MM.1S (cell line): ENCODE results near the gene PIEZO1.
A peak's percentile ranks its signal among the peaks of the same experiment; 100 is the strongest.

Experiments used
- DNase-seq: peaks from one replicate; pipeline ENCODE4 v3.0.0-alpha.2; 2015
- H2AFZ ChIP-seq: fragments of 300-600 bp; sonication (generic); 2 replicates; pipeline ENCODE4 v1.6.0; 2016; ENCODE audit warnings: antibody characterized with exemption, low read length
- H3F3A ChIP-seq: fragments of 300-600 bp; sonication (generic); 2 replicates; pipeline ENCODE4 v1.6.1; 2016; ENCODE audit warnings: mild to moderate bottlenecking, antibody characterized with exemption, low read length, moderate library complexity, mixed read lengths; ENCODE audit not compliant: insufficient read depth
- H3K27ac ChIP-seq: fragments of 300-600 bp; sonication (generic); 2 replicates; pipeline ENCODE4 v1.5.1; 2016; ENCODE audit warnings: mild to moderate bottlenecking, low read length
- H3K27me3 ChIP-seq: fragments of 300-600 bp; sonication (generic); replicated peaks from 2 replicates; pipeline ENCODE4 v1.6.0; 2016; ENCODE audit warnings: low read length; ENCODE audit not compliant: insufficient read depth
- H3K36me3 ChIP-seq: fragments of 300-600 bp; sonication (generic); replicated peaks from 2 replicates; pipeline ENCODE4 v1.6.1; 2016; ENCODE audit warnings: mild to moderate bottlenecking, low read length, mixed read lengths; ENCODE audit not compliant: insufficient read depth
- H3K4me1 ChIP-seq: fragments of 300-600 bp; sonication (generic); 2 replicates; pipeline ENCODE4 v1.6.1; 2016; ENCODE audit warnings: low read length, mixed read lengths
- H3K4me2 ChIP-seq: fragments of 300-600 bp; sonication (generic); 2 replicates; pipeline ENCODE4 v1.6.0; 2016; ENCODE audit warnings: low read depth, low read length
- H3K4me3 ChIP-seq: fragments of 300-600 bp; sonication (generic); 2 replicates; pipeline ENCODE4 v1.5.1; 2016; ENCODE audit warnings: low read length, mixed read lengths
- H3K79me2 ChIP-seq: fragments of 300-600 bp; sonication (generic); 2 replicates; pipeline ENCODE4 v1.6.1; 2016; ENCODE audit warnings: mixed run types, low read length, mixed read lengths
- H3K9ac ChIP-seq: fragments of 300-600 bp; sonication (generic); 2 replicates; pipeline ENCODE4 v1.6.1; 2016; ENCODE audit warnings: low read length, mixed read lengths
- H3K9me2 ChIP-seq: fragments of 300-600 bp; sonication (generic); replicated peaks from 2 replicates; pipeline ENCODE4 v1.6.1; 2016; ENCODE audit warnings: mild to moderate bottlenecking, low read length, mixed read lengths; ENCODE audit not compliant: insufficient read depth
- H3K9me3 ChIP-seq: fragments of 300-600 bp; sonication (generic); replicated peaks from 2 replicates; pipeline ENCODE4 v1.6.1; 2016; ENCODE audit warnings: mild to moderate bottlenecking, low read length, mixed read lengths; ENCODE audit not compliant: insufficient read depth
- H4K20me1 ChIP-seq: fragments of 300-600 bp; sonication (generic); 2 replicates; pipeline ENCODE4 v1.6.1; 2016; ENCODE audit warnings: mild to moderate bottlenecking, low read length, moderate library complexity, mixed read lengths; ENCODE audit not compliant: insufficient read depth
- EZH2 ChIP-seq: fragments of 300-600 bp; sonication (generic); optimal IDR thresholded peaks from 2 replicates; pipeline ENCODE3; 2017; ENCODE audit warnings: low read depth, mild to moderate bottlenecking, antibody characterized with exemption, low read length, mixed read lengths
- EZH2phosphoT487 ChIP-seq: fragments of 300-600 bp; sonication (generic); IDR thresholded peaks from 2 replicates; pipeline ENCODE4 v1.6.1; 2018; ENCODE audit warnings: antibody characterized with exemption, low read length
- TF ChIP-seq, protein P1 (sequence below): fragments of 300-600 bp; sonication (generic); IDR thresholded peaks from 2 replicates; pipeline ENCODE4 v1.5.1; 2016; ENCODE audit warnings: antibody characterized with exemption, low read length, mixed read lengths

Gene PIEZO1

DNA sequence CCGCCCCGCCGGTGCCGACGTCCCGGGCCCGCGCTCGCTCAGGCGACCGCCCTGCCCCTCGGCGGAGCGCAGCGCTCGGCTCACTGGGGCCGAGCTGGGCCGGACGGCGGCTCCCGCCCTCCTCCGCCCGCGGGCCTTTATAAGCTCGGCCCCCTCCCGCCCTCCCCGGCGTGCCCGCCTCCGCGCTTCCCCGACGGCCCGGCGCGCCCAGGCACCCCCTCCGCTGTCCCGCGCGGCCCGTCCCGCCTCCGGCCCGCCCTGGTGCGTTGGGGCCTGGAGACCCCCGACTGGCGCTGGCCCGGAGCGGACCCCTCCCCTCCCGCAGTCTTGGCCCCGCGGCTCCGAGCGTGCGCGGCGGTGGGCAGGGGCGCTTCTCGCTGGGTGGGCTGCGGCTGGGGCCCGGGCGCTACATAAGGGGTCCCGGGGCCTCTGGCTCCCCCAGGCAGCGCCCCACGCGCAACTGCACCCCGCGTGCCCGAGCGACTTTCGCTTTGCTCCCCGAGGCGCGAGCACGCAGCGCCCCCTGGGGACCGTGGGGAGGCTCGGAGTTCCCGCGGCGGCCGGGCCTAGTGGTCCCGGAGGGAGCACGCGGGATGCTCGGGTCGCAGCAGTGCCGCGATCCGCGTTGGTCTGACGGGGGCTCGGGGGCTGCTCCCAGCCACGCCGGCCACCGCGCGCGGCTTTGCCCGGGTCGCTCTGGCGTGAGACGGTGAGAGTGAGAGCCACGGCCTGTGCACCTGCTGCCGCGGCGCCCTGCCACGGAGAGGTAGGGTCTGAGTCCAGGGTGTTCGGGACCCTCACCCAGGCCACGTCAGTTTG is at the start of gene PIEZO1:
Gene PIEZO1, minus strand, starts transcription at position 115 of the 819 bp plus-strand sequence. CDS start 256 bp downstream, outside the sequence.
- TF ChIP-seq EZH2 (no peak), EZH2phosphoT487 (no peak)
- TF ChIP-seq, protein P1, sequence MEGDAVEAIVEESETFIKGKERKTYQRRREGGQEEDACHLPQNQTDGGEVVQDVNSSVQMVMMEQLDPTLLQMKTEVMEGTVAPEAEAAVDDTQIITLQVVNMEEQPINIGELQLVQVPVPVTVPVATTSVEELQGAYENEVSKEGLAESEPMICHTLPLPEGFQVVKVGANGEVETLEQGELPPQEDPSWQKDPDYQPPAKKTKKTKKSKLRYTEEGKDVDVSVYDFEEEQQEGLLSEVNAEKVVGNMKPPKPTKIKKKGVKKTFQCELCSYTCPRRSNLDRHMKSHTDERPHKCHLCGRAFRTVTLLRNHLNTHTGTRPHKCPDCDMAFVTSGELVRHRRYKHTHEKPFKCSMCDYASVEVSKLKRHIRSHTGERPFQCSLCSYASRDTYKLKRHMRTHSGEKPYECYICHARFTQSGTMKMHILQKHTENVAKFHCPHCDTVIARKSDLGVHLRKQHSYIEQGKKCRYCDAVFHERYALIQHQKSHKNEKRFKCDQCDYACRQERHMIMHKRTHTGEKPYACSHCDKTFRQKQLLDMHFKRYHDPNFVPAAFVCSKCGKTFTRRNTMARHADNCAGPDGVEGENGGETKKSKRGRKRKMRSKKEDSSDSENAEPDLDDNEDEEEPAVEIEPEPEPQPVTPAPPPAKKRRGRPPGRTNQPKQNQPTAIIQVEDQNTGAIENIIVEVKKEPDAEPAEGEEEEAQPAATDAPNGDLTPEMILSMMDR = peak; percentile 51
- H3K27ac ChIP-seq = peak within 1 kb of the TSS; percentile 88; the same call in 1 of the 2 replicates
- peaks cover 12% of the 10 kb centered on the region; the same call in 1 of the 2 replicates for H3K4me1 ChIP-seq
- H3K36me3 ChIP-seq = no peaks in the 10 kb centered on the region
- H3K79me2 ChIP-seq = peaks cover 44% of the 10 kb centered on the region
- H3K9ac ChIP-seq = peak within 1 kb of the TSS; percentile 77
- H3K27me3 ChIP-seq = no peaks in the 10 kb centered on the region
- 0 out of 2 replicates have a peak within 1 kb of the TSS, but pooled peaks have one; percentile 51 for H2AFZ ChIP-seq
- peak within 1 kb of the TSS; percentile 77 for H3K4me3 ChIP-seq
- H4K20me1 ChIP-seq = no peaks in the 10 kb centered on the region
- peak; percentile 49 for DNase-seq
- H3F3A ChIP-seq = peaks cover 21% of the 10 kb centered on the region
- H3K9me2 ChIP-seq = no peaks in the 10 kb centered on the region
- no peaks in the 10 kb centered on the region for H3K9me3 ChIP-seq
- peak within 1 kb of the TSS; percentile 89 for H3K4me2 ChIP-seq

DNA sequence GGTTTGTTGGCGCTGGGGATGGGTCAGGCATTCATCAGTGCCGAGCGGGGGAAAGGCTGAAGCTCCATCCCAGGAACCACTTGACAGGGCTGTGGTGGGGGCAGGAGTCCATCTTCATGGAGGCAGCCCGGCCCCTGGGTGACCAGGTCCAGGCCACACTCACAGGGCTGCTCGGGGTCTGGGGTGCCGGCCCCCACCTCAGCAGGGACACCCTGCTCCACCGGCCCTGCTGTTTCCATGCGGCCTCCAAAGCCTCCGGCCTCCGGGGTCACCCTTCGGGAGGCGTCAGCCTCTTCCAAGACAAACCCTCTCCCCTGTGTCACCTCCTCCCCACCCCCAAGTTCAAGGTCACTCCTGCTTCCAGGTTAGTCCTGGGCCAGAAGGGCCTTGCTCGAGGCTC is 49.6 kb upstream of the PIEZO1 start:
- DNase-seq = no peak
- H3K9ac ChIP-seq = no peak overlapping the region
- no peaks in the 10 kb centered on the region for H3K79me2 ChIP-seq
- no peaks in the 10 kb centered on the region for H3K4me1 ChIP-seq
- no peaks in the 10 kb centered on the region for H3F3A ChIP-seq
- no peak for TF ChIP-seq EZH2
- no peak for TF ChIP-seq EZH2phosphoT487
- TF ChIP-seq, protein P1 = no peak
- H3K9me3 ChIP-seq = no peaks in the 10 kb centered on the region
- H3K27ac ChIP-seq = no peak overlapping the region
- H3K4me3 ChIP-seq = no peak overlapping the region
- H4K20me1 ChIP-seq = no peaks in the 10 kb centered on the region
- H2AFZ ChIP-seq = no peak overlapping the region
- H3K36me3 ChIP-seq = no peaks in the 10 kb centered on the region
- H3K27me3 ChIP-seq = peaks cover 4% of the 10 kb centered on the region
- H3K9me2 ChIP-seq = no peaks in the 10 kb centered on the region
- H3K4me2 ChIP-seq = no peak overlapping the region

DNA sequence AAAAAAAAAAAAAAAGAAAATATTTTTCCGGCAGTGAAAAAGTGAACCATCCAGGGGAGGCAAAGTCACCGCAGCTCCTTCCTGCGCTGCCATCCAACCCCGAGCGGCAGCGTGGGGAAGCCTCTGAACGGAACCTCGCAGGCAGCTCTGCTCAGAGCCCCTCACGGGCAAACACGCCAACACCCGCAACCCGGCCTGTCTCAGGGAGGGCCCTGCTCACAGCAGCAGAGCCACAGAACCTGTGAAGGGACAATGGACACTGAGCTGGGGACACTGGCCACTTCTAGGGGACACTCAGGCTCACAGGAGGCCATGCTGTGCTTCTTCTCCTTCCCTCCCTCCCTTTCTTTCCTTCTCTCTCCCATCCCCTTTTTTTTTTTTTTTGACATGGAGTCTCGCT is 48.1 kb upstream of the PIEZO1 start:
- Histone ChIP-seq H3K27ac (no peak overlapping the region), H3K79me2 (no peaks in the 10 kb centered on the region), H3K9ac (no peak overlapping the region), H4K20me1 (no peaks in the 10 kb centered on the region), H3K9me3 (no peaks in the 10 kb centered on the region), H3K9me2 (no peaks in the 10 kb centered on the region), H3K4me1 (no peaks in the 10 kb centered on the region), H3K36me3 (no peaks in the 10 kb centered on the region), H3K27me3 (peaks cover 4% of the 10 kb centered on the region), H2AFZ (no peak overlapping the region), H3F3A (no peaks in the 10 kb centered on the region), H3K4me3 (no peak overlapping the region), H3K4me2 (no peak overlapping the region)
- DNase-seq = no peak
- TF ChIP-seq EZH2 (no peak), EZH2phosphoT487 (no peak)
- TF ChIP-seq, protein P1 = no peak
